Right lobe of liver (tissue), 6 donors: ENCODE results near the gene CORT. TPM values are rescaled to one million over a fixed set of nuclear protein-coding genes. Genes with fewer than 3 reads are reported as not detected.

ENCODE experiments used
- ATAC-seq, 4 donors: fragments of 200-7000 bp; cut with Tn5 transposase; one replicate each; pipeline ENCODE4 v1.9.1; 2020; ENCODE audit warnings: mild to moderate bottlenecking in 4 of 4, moderate library complexity in 4 of 4
- DNase-seq, 3 donors: peaks; one replicate each; pipeline ENCODE4 v3.0.0-alpha.2; 2020
- H3K27ac ChIP-seq, 3 donors: fragments of 200-600 bp; one replicate each; pipeline ENCODE4 v1.8.0; 2022
- H3K27me3 ChIP-seq, 2 donors: fragments of 200-600 bp; one replicate each; pipeline ENCODE4 v1.8.0; 2022
- H3K36me3 ChIP-seq, 4 donors: fragments of 200-600 bp; sonication (generic) in 1 of 4; one replicate each; pipeline versions ENCODE4 v1.5.1 to v1.8.0; 2017 to 2022; ENCODE audit warnings: control low read depth in 1 of 4
- H3K4me1 ChIP-seq, 4 donors: fragments of 200-600 bp; sonication (generic) in 1 of 4; one replicate each; pipeline versions ENCODE4 v1.5.1 to v1.8.0; 2017 to 2022; ENCODE audit warnings: control low read depth in 1 of 4
- H3K4me3 ChIP-seq, 3 donors: fragments of 200-600 bp; one replicate each; pipeline ENCODE4 v1.8.0; 2022
- H3K9me3 ChIP-seq, 4 donors: fragments of 200-600 bp; sonication (generic) in 1 of 4; one replicate each; pipeline versions ENCODE4 v1.5.1 to v1.8.0; 2017 to 2022; ENCODE audit warnings: control low read depth in 1 of 4
- POLR2A ChIP-seq: fragments of 450-650 bp; IDR thresholded peaks from one replicate; pipeline ENCODE4 v1.6.1; 2017; ENCODE audit warnings: antibody characterized with exemption, mild to moderate bottlenecking
- WGBS: methylation state at CpG from one replicate; pipeline ENCODE4 v1.1.6; 2018; ENCODE audit warnings: low coverage, low lambda C conversion rate; ENCODE audit not compliant: insufficient coverage; ENCODE audit errors: missing lambda C conversion rate; 5-methylcytosine and 5-hydroxymethylcytosine counted together
- intact Hi-C, 2 donors: fragments of 100-400 bp; cut with DNase I; formaldehyde crosslinking; loops; one replicate each; pipeline versions ENCODE4 v1.11.2 to v1.14.1; 2022
- total RNA-seq, 6 experiments: library from RNA; depleted of rRNA in 2 of 6; stranded (reverse); fragments of >200 nt in 2 of 6; fragmentation: NEBNext Ultra II Directional in 3 of 6; extraction: Animal tissue kit (Norgen Biotek cat#: 25700) in 3 of 6; gene quantifications; one replicate each; pipeline versions ENCODE4 v1.1.0 to v1.2.4, GENCODE V29; 2016 to 2023
- TF ChIP-seq, protein P1 (sequence below), 4 donors: fragments of 200-600 bp in 3 of 4; fragments of 450-650 bp in 1 of 4; IDR thresholded peaks; one replicate each; pipeline versions ENCODE4 v1.5.1 to v1.8.0; 2016 to 2022; ENCODE audit warnings: antibody characterized with exemption in 4 of 4, mild to moderate bottlenecking in 2 of 4
- donor health status: DM: no; HTN: yes; CAD: no.
- donor health status: DM: no; HTN: no; CAD: no.
- donor health status: DM: no; HTN: no; CAD: no.
- donor health status: DM: no; HTN: yes; CAD: no.
- donor health status: DM: no; HTN: yes; CAD: no.

Gene CORT
- total RNA-seq, 6 experiments from 2014 or later: 0.17 TPM; not detected in 5

DNA sequence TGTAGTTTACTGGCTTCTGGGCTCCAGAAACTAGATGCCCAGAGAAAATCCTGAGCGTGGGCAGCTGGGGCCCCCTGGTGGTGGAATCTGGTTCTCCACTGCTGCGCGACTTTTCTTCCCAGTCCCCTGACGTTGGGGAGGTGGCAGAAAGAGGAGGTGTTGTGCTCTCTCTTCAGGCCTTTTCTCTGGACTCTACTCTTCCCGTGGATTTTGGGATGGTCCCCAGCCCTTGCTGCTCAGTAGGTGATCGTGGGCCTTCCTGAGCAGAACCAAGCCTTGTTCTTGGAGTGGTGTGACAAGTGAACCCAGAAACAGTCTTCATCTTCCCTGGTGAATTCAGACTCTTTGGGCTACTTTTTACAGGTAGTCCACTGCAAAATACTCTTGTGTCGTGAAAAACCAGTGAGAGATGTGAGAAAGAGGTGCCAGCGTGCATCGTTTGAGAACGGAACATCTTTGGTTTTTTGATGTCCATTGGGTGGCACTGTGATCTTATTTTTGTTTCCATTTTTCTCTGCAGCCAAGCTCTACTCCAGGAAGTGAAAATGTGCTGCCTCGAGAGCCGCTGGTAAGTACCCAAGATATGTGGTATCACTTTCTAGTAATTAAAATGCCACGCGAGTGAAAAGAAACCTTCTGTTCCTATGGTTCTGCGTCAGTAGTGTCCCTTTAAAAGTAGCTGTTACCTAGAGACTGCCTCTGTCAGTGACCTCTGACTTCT lies 45.1 kb downstream of the CORT start:
- Histone ChIP-seq H3K36me3 (peaks cover 0 to 10% (median 0%) of the 10 kb centered on the region in 4 donors), H3K9me3 (no peaks in the 10 kb centered on the region), H3K27ac (no peak overlapping the region), H3K4me3 (peak overlapping the region in 1 of 3 donors; percentile 6), H3K27me3 (no peaks in the 10 kb centered on the region), H3K4me1 (peaks cover 0 to 45% (median 16%) of the 10 kb centered on the region in 4 donors)
- DNase-seq (peak; percentile 73 to 80 (median 79)), ATAC-seq (peak; percentile 78 to 87 (median 81))
- 2% methylated on average over 14 of the region's 15 CpGs for WGBS
- intact Hi-C loops: loop anchor here (5.0 kb wide), 1 partner anchor 63 kb away; the partner anchor contains the start of gene CENPS (in 2 of the 2)
- no peak for TF ChIP-seq POLR2A
- TF ChIP-seq, protein P1, sequence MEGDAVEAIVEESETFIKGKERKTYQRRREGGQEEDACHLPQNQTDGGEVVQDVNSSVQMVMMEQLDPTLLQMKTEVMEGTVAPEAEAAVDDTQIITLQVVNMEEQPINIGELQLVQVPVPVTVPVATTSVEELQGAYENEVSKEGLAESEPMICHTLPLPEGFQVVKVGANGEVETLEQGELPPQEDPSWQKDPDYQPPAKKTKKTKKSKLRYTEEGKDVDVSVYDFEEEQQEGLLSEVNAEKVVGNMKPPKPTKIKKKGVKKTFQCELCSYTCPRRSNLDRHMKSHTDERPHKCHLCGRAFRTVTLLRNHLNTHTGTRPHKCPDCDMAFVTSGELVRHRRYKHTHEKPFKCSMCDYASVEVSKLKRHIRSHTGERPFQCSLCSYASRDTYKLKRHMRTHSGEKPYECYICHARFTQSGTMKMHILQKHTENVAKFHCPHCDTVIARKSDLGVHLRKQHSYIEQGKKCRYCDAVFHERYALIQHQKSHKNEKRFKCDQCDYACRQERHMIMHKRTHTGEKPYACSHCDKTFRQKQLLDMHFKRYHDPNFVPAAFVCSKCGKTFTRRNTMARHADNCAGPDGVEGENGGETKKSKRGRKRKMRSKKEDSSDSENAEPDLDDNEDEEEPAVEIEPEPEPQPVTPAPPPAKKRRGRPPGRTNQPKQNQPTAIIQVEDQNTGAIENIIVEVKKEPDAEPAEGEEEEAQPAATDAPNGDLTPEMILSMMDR (IDR thresholded peaks at IDR 0.05): peak; percentile 83 to 91 (median 89)

- intact Hi-C loops: loop anchor here in 1 of 2 donors (5.0 kb wide), 1 partner anchor 63 kb away; the partner anchor contains the start of gene CENPS
- H3K4me3 ChIP-seq: no peak overlapping the region
These were observed 45.6 kb downstream of the CORT start for GRCh38 chr1:10495475-10495817.

GRCh38 chr1:10495952-10496351 lies 46.1 kb downstream of the CORT start:
- no peaks in the 10 kb centered on the region for H3K9me3 ChIP-seq
- H3K36me3 ChIP-seq: peaks cover 0 to 10% (median 0%) of the 10 kb centered on the region in 4 donors
- 50% methylated on average over 12 of the region's 14 CpGs for WGBS
- H3K4me1 ChIP-seq: peaks cover 0 to 34% (median 11%) of the 10 kb centered on the region in 4 donors
- no peaks in the 10 kb centered on the region for H3K27me3 ChIP-seq
- H3K27ac ChIP-seq: no peak overlapping the region
- no peak overlapping the region for H3K4me3 ChIP-seq
- no peak for DNase-seq
- no peak for ATAC-seq
- TF ChIP-seq POLR2A: no peak
- TF ChIP-seq, protein P1 (IDR thresholded peaks at IDR 0.05): no peak
- intact Hi-C loops: loop anchor here in 1 of 2 donors (5.0 kb wide), 1 partner anchor 64 kb away; the partner anchor contains the start of gene CENPS

More at GRCh38 chr1:10495475-10495817, 45.6 kb downstream of the CORT start:
- peaks cover 0 to 10% (median 0%) of the 10 kb centered on the region in 4 donors for H3K36me3 ChIP-seq
- ATAC-seq (no peak), DNase-seq (no peak)
- TF ChIP-seq POLR2A: no peak
- TF ChIP-seq, protein P1 (IDR thresholded peaks at IDR 0.05): no peak
- H3K9me3 ChIP-seq: no peaks in the 10 kb centered on the region
- 45% methylated on average over 7 of the region's 10 CpGs for WGBS
- H3K4me1 ChIP-seq: peaks cover 0 to 39% (median 14%) of the 10 kb centered on the region in 4 donors
- H3K27ac ChIP-seq: no peak overlapping the region
- H3K27me3 ChIP-seq: no peaks in the 10 kb centered on the region

- Histone ChIP-seq H3K27me3 (no peaks in the 10 kb centered on the region), H3K4me3 (no peak overlapping the region), H3K27ac (no peak overlapping the region), H3K4me1 (peaks cover 0 to 23% (median 7%) of the 10 kb centered on the region in 4 donors), H3K9me3 (no peaks in the 10 kb centered on the region), H3K36me3 (peaks cover 0 to 10% (median 0%) of the 10 kb centered on the region in 4 donors)
- TF ChIP-seq POLR2A: no peak
- TF ChIP-seq, protein P1 (IDR thresholded peaks at IDR 0.05): no peak
- intact Hi-C loops: loop anchor here in 1 of 2 donors (5.0 kb wide), 1 partner anchor 65 kb away; the partner anchor contains the start of gene CENPS
- DNase-seq: no peak
- ATAC-seq: no peak
- WGBS: 91% methylated on average over 4 of the region's 7 CpGs
These were observed 47.3 kb downstream of the CORT start for GRCh38 chr1:10497109-10497508.
